Trophoblast cell (in vitro differentiated cells and primary cell): ENCODE measurements around the gene ME3.
"Not testable (repeated sequence)": the region's sequence is repeated elsewhere in the genome, so short reads cannot be mapped to it uniquely, and the experiment has no call there.

ENCODE experiments used
- DNase-seq, 2 donors: peaks; one replicate each; pipeline ENCODE4 v3.0.0-alpha.2; 2016
- H2AFZ ChIP-seq: 2 replicates; pipeline ENCODE4 v1.6.1; 2013; ENCODE audit warnings: low read length, moderate library complexity, mild to moderate bottlenecking; ENCODE audit not compliant: insufficient read depth, poor library complexity
- H2AK5ac ChIP-seq: 2 replicates; pipeline ENCODE4 v1.6.1; 2013; ENCODE audit warnings: mild to moderate bottlenecking, low read length
- H2BK120ac ChIP-seq: 2 replicates; pipeline ENCODE4 v1.6.1; 2013; ENCODE audit warnings: low read length, mild to moderate bottlenecking, moderate library complexity; ENCODE audit not compliant: insufficient read depth, poor library complexity
- H2BK12ac ChIP-seq: 2 replicates; pipeline ENCODE4 v1.6.1; 2013; ENCODE audit warnings: mild to moderate bottlenecking, low read length, moderate library complexity
- H2BK5ac ChIP-seq: 2 replicates; pipeline ENCODE4 v1.6.1; 2013; ENCODE audit warnings: low read length, low read depth, moderate library complexity, mild to moderate bottlenecking; ENCODE audit not compliant: poor library complexity
- H3K14ac ChIP-seq: 2 replicates; pipeline ENCODE4 v1.6.1; 2013; ENCODE audit warnings: mild to moderate bottlenecking, low read length
- H3K18ac ChIP-seq: 2 replicates; pipeline ENCODE4 v1.6.1; 2013; ENCODE audit warnings: mild to moderate bottlenecking, low read length
- H3K23ac ChIP-seq: 2 replicates; pipeline ENCODE4 v1.6.1; 2013; ENCODE audit warnings: low read length
- H3K27ac ChIP-seq: 2 replicates; pipeline ENCODE4 v1.5.1; 2013; ENCODE audit warnings: low read depth, mild to moderate bottlenecking, inconsistent platforms, low read length, moderate library complexity
- H3K27me3 ChIP-seq: 2 replicates; pipeline ENCODE4 v1.6.1; 2013; ENCODE audit warnings: inconsistent platforms, mild to moderate bottlenecking, low read length, moderate library complexity; ENCODE audit not compliant: insufficient read depth
- H3K36me3 ChIP-seq, 2 experiments: 1 replicate in 1 of 2; 2 replicates in 1 of 2; pipeline ENCODE4 v1.6.1; 2013; ENCODE audit warnings: low read length in 2 of 2, mild to moderate bottlenecking in 2 of 2, moderate library complexity in 1 of 2; ENCODE audit not compliant: insufficient read depth in 2 of 2, control insufficient read depth in 1 of 2
- H3K4ac ChIP-seq: 2 replicates; pipeline ENCODE4 v1.6.1; 2013; ENCODE audit warnings: low read depth, mild to moderate bottlenecking, low read length, moderate library complexity
- H3K4me1 ChIP-seq, 2 experiments: 1 replicate in 1 of 2; 2 replicates in 1 of 2; pipeline ENCODE4 v1.6.1; 2013; ENCODE audit warnings: low read length in 2 of 2, mild to moderate bottlenecking in 2 of 2, moderate library complexity in 1 of 2; ENCODE audit not compliant: insufficient read depth in 2 of 2, control insufficient read depth in 1 of 2
- H3K4me2 ChIP-seq: 2 replicates; pipeline ENCODE4 v1.6.1; 2013; ENCODE audit warnings: inconsistent platforms, mild to moderate bottlenecking, low read length, moderate library complexity
- H3K4me3 ChIP-seq: 2 replicates; pipeline ENCODE4 v1.5.1; 2013; ENCODE audit warnings: mild to moderate bottlenecking, low read depth, low read length, inconsistent platforms
- H3K79me1 ChIP-seq: one replicate; pipeline ENCODE4 v1.6.1; 2013; ENCODE audit warnings: low read length
- H3K79me2 ChIP-seq: 2 replicates; pipeline ENCODE4 v1.6.1; 2013; ENCODE audit warnings: low read length, mild to moderate bottlenecking; ENCODE audit not compliant: control insufficient read depth, insufficient read depth, poor library complexity
- H3K9ac ChIP-seq: 2 replicates; pipeline ENCODE4 v1.6.1; 2013; ENCODE audit warnings: mild to moderate bottlenecking, low read length
- H3K9me3 ChIP-seq: 2 replicates; pipeline ENCODE4 v1.6.1; 2013; ENCODE audit warnings: low read depth, mild to moderate bottlenecking, control low read depth, inconsistent platforms, low read length; ENCODE audit not compliant: insufficient read depth
- H4K12ac ChIP-seq: 2 replicates; pipeline ENCODE4 v1.6.1; 2013; ENCODE audit warnings: low read depth, mild to moderate bottlenecking, low read length, moderate library complexity
- H4K8ac ChIP-seq: 2 replicates; pipeline ENCODE4 v1.6.1; 2013; ENCODE audit warnings: low read depth, mild to moderate bottlenecking, low read length, moderate library complexity
- H4K91ac ChIP-seq: one replicate; pipeline ENCODE4 v1.6.1; 2013; ENCODE audit warnings: low read depth, mild to moderate bottlenecking, low read length, moderate library complexity
- WGBS: extraction: QIAGEN DNeasy Blood & Tissue Kit; methylation state at CpG from one replicate; pipeline ENCODE4 v1.1.7; 2013; ENCODE audit warnings: missing lambda C conversion rate; ENCODE audit not compliant: insufficient read length, insufficient coverage; ENCODE audit errors: extremely low coverage; 5-methylcytosine and 5-hydroxymethylcytosine counted together

ME3 gene

DNA sequence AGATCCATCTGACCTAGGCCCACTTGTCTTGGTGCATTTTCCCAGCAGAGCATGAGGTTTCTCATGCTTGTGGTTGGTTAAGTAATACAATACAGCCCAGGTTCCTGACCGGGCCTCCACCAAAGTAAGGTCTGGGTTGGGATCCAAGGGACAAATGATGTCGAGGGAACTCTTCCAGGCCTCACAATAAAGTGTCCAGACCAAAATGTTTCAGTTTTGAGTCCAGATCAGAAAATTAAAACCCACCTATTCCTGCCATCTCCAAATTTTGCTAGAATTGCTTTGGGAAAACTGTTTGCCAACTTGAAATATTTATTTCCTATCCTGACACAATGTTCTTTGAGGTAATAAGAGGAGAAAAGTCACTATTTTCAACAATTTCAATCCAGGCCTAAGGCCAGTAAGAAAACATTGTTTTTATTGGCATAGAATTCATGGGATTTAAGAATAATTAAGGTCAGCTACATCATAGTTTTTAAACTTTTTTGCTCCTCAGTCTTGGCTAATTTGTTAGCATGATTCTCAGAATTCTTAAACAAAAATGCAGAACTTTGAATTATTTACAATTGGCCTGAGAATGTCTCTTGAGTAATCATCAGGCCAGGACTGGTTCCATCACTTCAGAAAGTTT, 51.4 kb downstream of the ME3 start:
- no peak overlapping the region for H3K23ac ChIP-seq
- no peak overlapping the region for H2BK5ac ChIP-seq
- no peaks in the 10 kb centered on the region for H3K9me3 ChIP-seq
- H3K4me3 ChIP-seq: no peak overlapping the region
- DNase-seq: peak in 1 of 2 donors; percentile 40
- no peak overlapping the region for H4K8ac ChIP-seq
- no peak overlapping the region for H3K4me2 ChIP-seq
- WGBS: no CpG with 5 or more reads among the region's 2 CpGs
- no peak overlapping the region for H3K4ac ChIP-seq
- H3K18ac ChIP-seq: no peak overlapping the region
- H3K9ac ChIP-seq: no peak overlapping the region
- no peak overlapping the region for H4K12ac ChIP-seq
- no peak overlapping the region for H2BK12ac ChIP-seq
- H2BK120ac ChIP-seq: no peak overlapping the region
- H2AFZ ChIP-seq: no peak overlapping the region
- no peak overlapping the region for H4K91ac ChIP-seq
- H2AK5ac ChIP-seq: no peak overlapping the region
- no peak overlapping the region for H3K27ac ChIP-seq
- no peaks in the 10 kb centered on the region for H3K27me3 ChIP-seq
- H3K14ac ChIP-seq: no peak overlapping the region
- peaks cover 2 to 8% of the 10 kb centered on the region in 2 experiments for H3K4me1 ChIP-seq
- H3K79me1 ChIP-seq: peaks cover 3% of the 10 kb centered on the region
- H3K36me3 ChIP-seq: peaks cover 0 to 2% of the 10 kb centered on the region in 2 experiments
- H3K79me2 ChIP-seq: no peaks in the 10 kb centered on the region

GRCh38 chr11:86619428-86619827, 53.0 kb downstream of the ME3 start:
- H3K4me2 ChIP-seq, H3K9me3 ChIP-seq, H3K4me1 ChIP-seq, H4K91ac ChIP-seq, H3K4me3 ChIP-seq, H3K79me2 ChIP-seq, H3K4ac ChIP-seq, H4K12ac ChIP-seq, H4K8ac ChIP-seq, DNase-seq, H3K23ac ChIP-seq, H3K9ac ChIP-seq, H3K79me1 ChIP-seq, H2BK120ac ChIP-seq, H3K18ac ChIP-seq, H3K14ac ChIP-seq, H2AFZ ChIP-seq, H2BK5ac ChIP-seq, H3K36me3 ChIP-seq, H2AK5ac ChIP-seq, H3K27me3 ChIP-seq, H3K27ac ChIP-seq, H2BK12ac ChIP-seq: not testable (repeated sequence)
- WGBS: no CpG with 5 or more reads among the region's 3 CpGs

GRCh38 chr11:86617502-86617901, 54.9 kb downstream of the ME3 start:
- Histone ChIP-seq H3K79me1 (no peaks in the 10 kb centered on the region), H4K8ac (no peak overlapping the region), H3K27ac (no peak overlapping the region), H2BK5ac (no peak overlapping the region), H4K91ac (no peak overlapping the region), H3K4me2 (no peak overlapping the region), H3K36me3 (peaks cover 0 to 2% of the 10 kb centered on the region in 2 experiments), H3K79me2 (no peaks in the 10 kb centered on the region), H3K4me1 (peaks cover 0 to 4% of the 10 kb centered on the region in 2 experiments), H2BK120ac (no peak overlapping the region), H3K4me3 (no peak overlapping the region), H2AK5ac (no peak overlapping the region), H3K4ac (no peak overlapping the region), H3K23ac (no peak overlapping the region), H3K9ac (no peak overlapping the region), H2BK12ac (no peak overlapping the region), H4K12ac (no peak overlapping the region), H3K18ac (no peak overlapping the region), H2AFZ (no peak overlapping the region), H3K9me3 (no peaks in the 10 kb centered on the region), H3K27me3 (no peaks in the 10 kb centered on the region), H3K14ac (no peak overlapping the region)
- DNase-seq: no peak

- Histone ChIP-seq H2BK12ac (no peak overlapping the region), H4K91ac (no peak overlapping the region), H3K4ac (no peak overlapping the region), H3K27ac (no peak overlapping the region), H3K23ac (no peak overlapping the region), H3K18ac (no peak overlapping the region), H3K9ac (no peak overlapping the region), H3K27me3 (no peaks in the 10 kb centered on the region), H3K36me3 (peaks cover 0 to 2% of the 10 kb centered on the region in 2 experiments), H3K9me3 (no peaks in the 10 kb centered on the region), H3K4me2 (no peak overlapping the region), H3K14ac (no peak overlapping the region), H3K79me1 (no peaks in the 10 kb centered on the region), H4K8ac (no peak overlapping the region), H2AFZ (no peak overlapping the region), H3K4me3 (no peak overlapping the region), H2BK120ac (no peak overlapping the region), H2AK5ac (no peak overlapping the region), H4K12ac (no peak overlapping the region), H3K79me2 (no peaks in the 10 kb centered on the region), H3K4me1 (peaks cover under 1% of the 10 kb centered on the region in 2 experiments), H2BK5ac (no peak overlapping the region)
- DNase-seq: no peak
Measured at GRCh38 chr11:86615487-86615886, 56.9 kb downstream of the ME3 start.
